Heart left ventricle (tissue), 16 donors: ENCODE results near the gene FANCI. TPM values are rescaled to one million over a fixed set of nuclear protein-coding genes. Genes with fewer than 3 reads are reported as not detected.

Source experiments
- ATAC-seq, 4 donors: fragments of 200-7000 bp; cut with Tn5 transposase; one replicate each; pipeline ENCODE4 v1.9.1; 2020 to 2022; ENCODE audit warnings: moderate library complexity in 4 of 4, mild to moderate bottlenecking in 3 of 4, moderate number of reproducible peaks in 1 of 4
- DNase-seq, 5 donors: peaks; one replicate each; pipeline ENCODE4 v3.0.0-alpha.2; 2020
- H3K27ac ChIP-seq, 12 donors: fragments of 200-600 bp; sonication (generic) in 4 of 12; one replicate each; pipeline versions ENCODE4 v1.5.0 to v1.8.0; 2016 to 2022; ENCODE audit warnings: mild to moderate bottlenecking in 2 of 12
- H3K27me3 ChIP-seq, 9 donors: fragments of 200-600 bp; sonication (generic) in 2 of 9; one replicate each; pipeline versions ENCODE4 v1.5.1 to v1.8.0; 2016 to 2022; ENCODE audit warnings: mild to moderate bottlenecking in 3 of 9
- H3K36me3 ChIP-seq, 9 donors: fragments of 200-600 bp; sonication (generic) in 2 of 9; one replicate each; pipeline versions ENCODE4 v1.5.0 to v1.8.0; 2018 to 2022; ENCODE audit warnings: mild to moderate bottlenecking in 2 of 9
- H3K4me1 ChIP-seq, 12 donors: fragments of 200-600 bp; sonication (generic) in 4 of 12; one replicate each; pipeline versions ENCODE4 v1.5.0 to v1.8.0; 2016 to 2022; ENCODE audit warnings: mild to moderate bottlenecking in 3 of 12
- H3K4me3 ChIP-seq, 12 donors: fragments of 200-600 bp; sonication (generic) in 4 of 12; one replicate each; pipeline versions ENCODE4 v1.5.0 to v1.8.0; 2017 to 2022; ENCODE audit warnings: mild to moderate bottlenecking in 9 of 12, moderate library complexity in 4 of 12
- H3K9me3 ChIP-seq, 12 donors: fragments of 200-600 bp; sonication (generic) in 4 of 12; one replicate each; pipeline versions ENCODE4 v1.5.0 to v1.8.0; 2016 to 2022; ENCODE audit warnings: mild to moderate bottlenecking in 1 of 12
- POLR2A ChIP-seq, 2 donors: fragments of 450-650 bp; IDR thresholded peaks; one replicate each; pipeline ENCODE4 v1.6.1; 2017; ENCODE audit warnings: antibody characterized with exemption in 2 of 2, mild to moderate bottlenecking in 2 of 2, moderate library complexity in 2 of 2
- WGBS, 4 donors: extraction: QIAGEN DNeasy Blood & Tissue Kit in 2 of 4; methylation state at CpG; one replicate each; pipeline versions ENCODE4 v1.1.5 to v1.1.7; 2013 to 2018; 5-methylcytosine and 5-hydroxymethylcytosine counted together
- intact Hi-C, 10 donors: fragments of 100-400 bp; cut with DNase I; formaldehyde crosslinking; loops; one replicate each; pipeline versions ENCODE4 v1.11.1 to v1.14.2; 2022
- long read RNA-seq, 3 donors: library from polyadenylated mRNA; unstranded; transcript quantifications; one replicate each; pipeline ENCODE4 v2.0.0, GENCODE V29; 2020 to 2021
- polyA plus RNA-seq, 2 donors: library from polyadenylated mRNA; stranded (reverse); fragments of 200-250 nt; gene quantifications; one replicate each; pipeline ENCODE4 v1.2.3, GENCODE V29; 2013
- total RNA-seq, 9 donors: library from RNA; depleted of rRNA in 2 of 9; stranded (reverse); fragments of >200 nt in 2 of 9; fragmentation: NEBNext Ultra II Directional in 3 of 9; extraction: Animal tissue kit (Norgen Biotek cat#: 25700) in 3 of 9; gene quantifications; one replicate each; pipeline versions ENCODE4 v1.1.0 to v1.2.4, GENCODE V29; 2016 to 2023
- TF ChIP-seq, protein P1 (sequence below), 12 donors: fragments of 200-600 bp; sonication (generic) in 4 of 12; IDR thresholded peaks; one replicate each; pipeline versions ENCODE4 v1.5.0 to v1.8.0; 2018 to 2022; ENCODE audit warnings: antibody characterized with exemption in 12 of 12, mild to moderate bottlenecking in 5 of 12
- donor health status: ischemic (EF 13 %, LVEDD 7.1; RV severe dilation, severe dysfunction).
- donor health status: healthy with polysubstance abuse.
- donor health status: DM: no; HTN: yes; CAD: no.
- donor health status: DM: no; HTN: no; CAD: no.
- donor health status: ischemic (EF 25% LVEDD 6.9; RV normal size, moderate dysfunction).
- donor health status: ischemic (EF 25% LVEDD 5.7; RV mildly dilated, moderate dysfunction).
- donor health status: healthy.
- donor health status: DM: yes; HTN: yes; CAD: no.
- donor health status: ischemic (EF 35%, LVEDD 5.7; RV mildly dilated, moderate dysfunction).
- donor health status: nonischemic (EF 11% LVEDD 7.7; RV severe dilation, severe dysfunction).
- donor health status: DM: yes; HTN: yes; CAD: no.
- donor health status: PGD.
- donor health status: ischemic (EF 29% LVEDD 5.4; RV normal size, mild dysfunction).
- donor health status: nonischemic (EF 23%, LVEDD 6.1; RV moderate dilation, normal function).

The FANCI gene
- total RNA-seq (10 to 100 TPM in 1 of 9 donors, 1 to 10 TPM in 8; 1.0 to 10.3 (median 1.9) TPM), polyA plus RNA-seq (1 to 10 TPM in 1 of 2 donors, under 1 TPM in 1; 0.42 to 2.0 TPM)
- long read RNA-seq, donor 1, full-length matches to known transcripts = 2 of 4 reads
- long read RNA-seq, donor 1, partial matches to known transcripts = 1 of 4 reads
- long read RNA-seq, donor 1, other reads (novel, unspliced or antisense) = 1 of 4 reads
- long read RNA-seq, donor 2, full-length matches to known transcripts = 1 of 8 reads
- long read RNA-seq, donor 2, partial matches to known transcripts = 2 of 8 reads
- long read RNA-seq, donor 2, other reads (novel, unspliced or antisense) = 5 of 8 reads
- long read RNA-seq, donor 3 = 0 reads

DNA sequence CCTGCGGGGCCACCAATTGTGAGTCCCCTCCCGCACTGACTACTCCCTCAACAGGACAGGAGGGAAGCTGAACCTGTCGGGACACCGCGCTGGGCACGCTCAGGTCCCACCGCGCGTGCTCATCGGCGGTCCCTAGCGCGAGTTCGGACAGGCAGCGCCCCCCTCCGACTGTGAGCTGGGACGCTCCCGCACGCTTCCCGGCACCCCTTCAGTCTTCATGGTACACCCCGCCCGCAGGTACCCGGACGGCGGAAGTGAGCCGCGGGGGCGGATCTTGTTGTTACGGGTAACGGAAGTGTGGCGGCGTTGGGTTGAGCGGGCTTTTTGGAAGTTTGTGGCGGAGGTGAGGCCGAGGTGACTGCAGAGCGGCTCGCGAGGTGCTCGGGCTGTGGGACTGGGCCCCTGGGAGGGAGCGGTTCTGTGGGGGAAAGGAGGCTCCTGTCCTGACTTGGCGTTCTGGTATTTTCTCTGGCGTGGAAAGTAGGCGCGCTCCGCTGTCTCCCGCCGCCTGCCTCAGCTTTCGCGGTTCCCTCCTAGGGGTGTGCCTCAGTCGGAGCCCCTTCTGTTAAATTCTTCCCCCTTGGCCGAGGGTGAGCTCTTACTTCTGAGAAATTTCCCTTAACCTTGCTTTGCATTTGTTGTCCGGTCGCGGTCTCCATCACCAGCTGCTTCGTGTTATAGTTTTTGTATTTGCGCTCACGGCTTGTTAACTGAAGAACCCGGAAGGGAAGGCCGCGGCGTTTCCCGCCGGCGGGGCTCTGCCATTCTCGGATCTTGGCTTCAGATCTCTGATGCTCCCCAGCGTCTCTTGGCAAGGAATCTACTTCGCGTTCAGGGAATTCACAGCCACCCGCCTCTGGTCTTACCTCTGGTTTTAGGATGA is at the start of gene FANCI:
Gene FANCI, plus strand, starts transcription at position 289 of the 883 bp plus-strand sequence. CDS start 3,669 bp downstream, outside the sequence.
- H3K36me3 ChIP-seq = peaks cover 0 to 11% (median 0%) of the 10 kb centered on the region in 9 donors
- 0 to 1% (median 0%) methylated on average over 58 to 69 of the region's 69 CpGs for WGBS, 4 donors
- intact Hi-C loops = loop anchor here in 3 of 10 donors (2.0 to 5.0 kb wide), 2 partner anchors 37 kb away; no protein-coding TSS in a partner anchor

DNA sequence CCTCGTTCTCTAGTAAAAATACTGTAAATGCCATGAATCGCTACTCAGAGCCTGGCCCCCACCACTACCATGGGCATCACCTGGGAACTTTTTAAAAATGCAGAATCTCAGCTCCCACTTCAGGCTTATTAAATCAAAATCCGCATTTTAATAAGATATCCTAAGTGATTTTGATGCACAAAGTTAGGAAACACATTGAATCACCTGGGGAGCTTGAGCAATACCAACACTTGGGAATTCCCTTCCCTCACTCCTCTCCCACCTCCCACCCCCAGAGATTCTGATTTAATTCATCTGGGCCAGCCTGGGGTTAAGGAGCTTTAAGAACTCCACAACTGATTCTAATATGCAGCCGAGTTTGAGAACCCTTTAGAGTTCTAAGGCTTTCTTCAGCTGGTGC is 49.2 kb upstream of the FANCI start:
- H3K36me3 ChIP-seq = peaks cover 0 to 93% (median 84%) of the 10 kb centered on the region in 9 donors
- TF ChIP-seq, protein P1, sequence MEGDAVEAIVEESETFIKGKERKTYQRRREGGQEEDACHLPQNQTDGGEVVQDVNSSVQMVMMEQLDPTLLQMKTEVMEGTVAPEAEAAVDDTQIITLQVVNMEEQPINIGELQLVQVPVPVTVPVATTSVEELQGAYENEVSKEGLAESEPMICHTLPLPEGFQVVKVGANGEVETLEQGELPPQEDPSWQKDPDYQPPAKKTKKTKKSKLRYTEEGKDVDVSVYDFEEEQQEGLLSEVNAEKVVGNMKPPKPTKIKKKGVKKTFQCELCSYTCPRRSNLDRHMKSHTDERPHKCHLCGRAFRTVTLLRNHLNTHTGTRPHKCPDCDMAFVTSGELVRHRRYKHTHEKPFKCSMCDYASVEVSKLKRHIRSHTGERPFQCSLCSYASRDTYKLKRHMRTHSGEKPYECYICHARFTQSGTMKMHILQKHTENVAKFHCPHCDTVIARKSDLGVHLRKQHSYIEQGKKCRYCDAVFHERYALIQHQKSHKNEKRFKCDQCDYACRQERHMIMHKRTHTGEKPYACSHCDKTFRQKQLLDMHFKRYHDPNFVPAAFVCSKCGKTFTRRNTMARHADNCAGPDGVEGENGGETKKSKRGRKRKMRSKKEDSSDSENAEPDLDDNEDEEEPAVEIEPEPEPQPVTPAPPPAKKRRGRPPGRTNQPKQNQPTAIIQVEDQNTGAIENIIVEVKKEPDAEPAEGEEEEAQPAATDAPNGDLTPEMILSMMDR (IDR thresholded peaks at IDR 0.05) = no peak
- no peak for TF ChIP-seq POLR2A (IDR thresholded peaks at IDR 0.05)
- H3K27me3 ChIP-seq = no peaks in the 10 kb centered on the region
- H3K4me3 ChIP-seq = no peak overlapping the region
- 78 to 97% (median 93%) methylated on average over 4 of the region's 4 CpGs for WGBS, 4 donors
- H3K4me1 ChIP-seq = peaks cover 0 to 35% (median 15%) of the 10 kb centered on the region in 12 donors
- H3K9me3 ChIP-seq = no peaks in the 10 kb centered on the region
- intact Hi-C loops = no loop called here
- H3K27ac ChIP-seq = peak overlapping the region in 2 of 12 donors; percentile 51 to 63
- ATAC-seq (no peak), DNase-seq (no peak)

More for the DNA sequence above, at the start of gene FANCI:
- Histone ChIP-seq H3K4me1 (peaks cover 3 to 17% (median 12%) of the 10 kb centered on the region in 12 donors), H3K27ac (peak within 1 kb of the TSS in 10 of 12 donors; percentile 8 to 67 (median 37)), H3K9me3 (no peaks in the 10 kb centered on the region), H3K27me3 (no peaks in the 10 kb centered on the region), H3K4me3 (peak within 1 kb of the TSS; percentile 44 to 87 (median 66))
- peak; percentile 99 to 100 (median 100) for ATAC-seq
- TF ChIP-seq, protein P1 (IDR thresholded peaks at IDR 0.05) = peak; percentile 17 to 73 (median 52)
- TF ChIP-seq POLR2A (IDR thresholded peaks at IDR 0.05) = peak in 1 of 2 donors; percentile 45
- DNase-seq = peak; percentile 94 to 98 (median 96)

DNA sequence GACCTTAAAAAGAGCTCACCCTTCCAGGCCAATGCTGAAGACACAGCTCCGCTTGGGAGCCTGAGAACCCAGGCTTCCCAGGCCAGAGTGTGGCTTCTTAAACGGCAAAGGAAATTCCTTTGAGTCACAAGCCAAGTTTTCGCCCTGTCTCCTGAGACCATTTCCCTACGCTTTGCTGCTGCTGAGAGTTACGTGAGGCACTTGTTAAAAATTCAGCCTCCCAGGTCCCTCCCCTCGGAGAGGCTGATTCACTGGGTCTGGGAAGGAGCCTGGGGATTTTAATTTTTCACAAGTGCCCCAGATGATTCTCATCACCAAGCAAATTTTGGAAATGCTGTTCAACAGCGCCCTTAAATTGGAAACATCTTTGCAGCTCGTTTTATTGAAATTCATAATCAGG is 47.9 kb upstream of the FANCI start:
- no peak for TF ChIP-seq POLR2A (IDR thresholded peaks at IDR 0.05)
- TF ChIP-seq, protein P1 (IDR thresholded peaks at IDR 0.05) = no peak
- peaks cover 0 to 92% (median 74%) of the 10 kb centered on the region in 9 donors for H3K36me3 ChIP-seq
- peaks cover 0 to 44% (median 16%) of the 10 kb centered on the region in 12 donors for H3K4me1 ChIP-seq
- ATAC-seq (peak in 2 of 4 donors; percentile 46 to 49), DNase-seq (peak in 1 of 5 donors; percentile 70)
- intact Hi-C loops = no loop called here
- H3K27me3 ChIP-seq = no peaks in the 10 kb centered on the region
- peak overlapping the region in 7 of 12 donors; percentile 4 to 72 (median 51) for H3K27ac ChIP-seq
- WGBS, 4 donors = 54 to 76% (median 72%) methylated on average over 8 of the region's 8 CpGs
- no peak overlapping the region for H3K4me3 ChIP-seq
- H3K9me3 ChIP-seq = no peaks in the 10 kb centered on the region
